ENCODE measurements around the gene PDE6H.
A peak's percentile ranks its signal among the peaks of the same experiment; 100 is the strongest.

Gene PDE6H

DNA sequence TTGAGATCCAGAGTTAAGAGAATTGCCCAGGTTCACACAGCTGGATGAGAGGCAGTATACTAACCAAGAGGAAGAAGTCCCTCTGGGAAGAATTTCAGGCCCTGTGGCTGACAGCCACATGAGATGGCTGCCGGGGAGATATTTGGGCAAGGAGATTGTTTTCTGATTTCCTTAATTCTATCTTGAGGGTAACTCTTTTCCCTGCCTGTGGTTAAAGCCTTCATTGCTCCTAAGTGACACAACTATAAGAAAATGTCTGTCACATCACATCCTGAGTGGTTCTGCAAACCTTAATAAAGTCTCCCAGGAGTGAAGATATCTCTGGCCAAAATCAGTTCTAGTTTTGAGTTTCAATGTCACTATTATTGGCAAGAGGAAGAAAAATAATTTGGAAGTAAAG is 21.0 kb upstream of the PDE6H start:
- H3K4me1 ChIP-seq (ENCODE audit: control insufficient read depth, insufficient read depth, low read length): peaks cover 9% of the 10 kb centered on the region
- H3K9ac ChIP-seq (ENCODE audit: low read length in 2 of 2): no peak overlapping the region
- H3K27me3 ChIP-seq (ENCODE audit: control insufficient read depth in 1 of 2, insufficient read depth in 2 of 2, low read length in 2 of 2): no peaks in the 10 kb centered on the region
- peak overlapping the region; percentile 38 for H3K27ac ChIP-seq (ENCODE audit: low read length)
- no peaks in the 10 kb centered on the region for H3K36me3 ChIP-seq (ENCODE audit: control insufficient read depth in 2 of 2, insufficient read depth in 2 of 2, low read length in 2 of 2)
- H3K9me3 ChIP-seq (ENCODE audit: control insufficient read depth in 2 of 2, low read length in 2 of 2): no peaks in the 10 kb centered on the region
- no peak overlapping the region for H3K4me3 ChIP-seq (ENCODE audit: low read length in 2 of 2)

DNA sequence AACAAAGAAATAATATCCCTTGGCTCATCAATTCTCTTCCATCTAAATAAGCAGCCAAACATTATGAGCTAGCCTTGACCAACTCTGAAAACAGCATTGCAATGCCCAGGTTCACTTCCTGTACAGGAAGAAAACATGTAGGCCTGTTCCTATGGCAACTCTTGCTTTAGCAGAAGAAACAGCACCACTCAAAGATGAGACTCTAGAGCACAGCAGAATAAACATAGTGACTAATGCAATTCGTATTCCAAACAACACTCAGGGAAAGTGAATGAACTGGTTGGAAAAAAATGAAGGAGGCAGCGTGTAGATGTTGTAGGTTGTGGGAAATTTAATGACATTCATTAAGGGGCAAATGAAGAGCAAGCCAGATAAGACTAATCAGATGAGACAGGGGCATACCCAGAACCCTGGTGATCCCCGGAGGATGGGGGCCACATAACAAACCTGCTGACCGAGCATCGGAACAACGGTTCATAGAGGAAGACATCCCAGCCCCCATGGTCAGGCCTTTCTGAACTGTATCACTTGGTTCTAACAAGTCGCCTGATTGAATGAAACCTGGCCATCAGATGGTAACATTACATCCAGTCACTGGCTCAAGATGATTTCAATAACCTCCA is 20.4 kb upstream of the PDE6H start:
- no peak overlapping the region for H3K4me3 ChIP-seq (ENCODE audit: low read length in 2 of 2)
- no peaks in the 10 kb centered on the region for H3K9me3 ChIP-seq (ENCODE audit: control insufficient read depth in 2 of 2, low read length in 2 of 2)
- no peaks in the 10 kb centered on the region for H3K27me3 ChIP-seq (ENCODE audit: control insufficient read depth in 1 of 2, insufficient read depth in 2 of 2, low read length in 2 of 2)
- no peaks in the 10 kb centered on the region for H3K36me3 ChIP-seq (ENCODE audit: control insufficient read depth in 2 of 2, insufficient read depth in 2 of 2, low read length in 2 of 2)
- H3K9ac ChIP-seq (ENCODE audit: low read length in 2 of 2): no peak overlapping the region
- no peak overlapping the region for H3K27ac ChIP-seq (ENCODE audit: low read length)
- peaks cover 13% of the 10 kb centered on the region for H3K4me1 ChIP-seq (ENCODE audit: control insufficient read depth, insufficient read depth, low read length)

DNA sequence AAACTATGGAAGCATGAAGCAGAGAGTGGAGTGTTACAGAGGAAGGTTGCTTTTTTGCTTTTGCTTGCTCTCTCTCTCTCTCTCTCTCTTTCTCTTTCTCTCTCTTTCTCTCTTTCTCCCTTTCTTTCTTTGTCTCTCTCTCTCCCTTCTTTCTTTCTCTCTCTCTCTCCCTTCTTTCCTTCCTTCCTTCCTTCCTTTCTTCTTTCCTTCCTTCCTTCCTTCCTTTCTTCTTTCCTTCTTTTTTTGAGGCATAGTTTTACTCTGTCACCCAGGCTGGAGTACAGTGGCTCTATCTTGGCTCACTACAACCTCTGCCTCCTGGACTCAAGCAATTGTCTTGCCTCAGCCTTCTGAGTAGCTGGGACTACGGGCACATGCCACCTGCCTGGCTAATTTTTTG is 19.1 kb upstream of the PDE6H start:
- Histone ChIP-seq H3K36me3 (ENCODE audit: control insufficient read depth in 2 of 2, insufficient read depth in 2 of 2, low read length in 2 of 2) (no peaks in the 10 kb centered on the region), H3K9ac (ENCODE audit: low read length in 2 of 2) (no peak overlapping the region), H3K27me3 (ENCODE audit: control insufficient read depth in 1 of 2, insufficient read depth in 2 of 2, low read length in 2 of 2) (no peaks in the 10 kb centered on the region), H3K4me1 (ENCODE audit: control insufficient read depth, insufficient read depth, low read length) (peaks cover 16% of the 10 kb centered on the region), H3K4me3 (ENCODE audit: low read length in 2 of 2) (no peak overlapping the region), H3K9me3 (ENCODE audit: control insufficient read depth in 2 of 2, low read length in 2 of 2) (no peaks in the 10 kb centered on the region), H3K27ac (ENCODE audit: low read length) (no peak overlapping the region)

DNA sequence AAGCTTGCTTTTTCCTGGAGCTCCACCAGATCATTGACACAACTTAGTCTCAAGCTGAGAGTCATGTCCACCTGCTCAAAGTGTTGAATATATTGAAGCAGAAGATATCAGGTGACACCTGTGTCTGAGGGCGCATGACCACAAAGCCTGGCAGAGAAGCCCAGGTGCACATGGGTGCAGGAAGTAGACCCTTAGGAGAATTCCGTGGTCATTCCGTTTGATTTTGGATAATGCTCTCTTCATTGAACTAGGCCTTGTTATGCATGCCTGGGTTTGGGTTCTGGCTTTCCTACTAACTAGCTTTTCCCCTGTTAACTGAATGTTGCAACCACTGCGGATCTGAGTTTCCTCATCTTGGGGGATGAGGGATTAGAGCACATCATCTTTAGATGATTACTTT is 18.6 kb upstream of the PDE6H start:
- no peak overlapping the region for H3K4me3 ChIP-seq (ENCODE audit: low read length in 2 of 2)
- H3K27ac ChIP-seq (ENCODE audit: low read length): no peak overlapping the region
- H3K36me3 ChIP-seq (ENCODE audit: control insufficient read depth in 2 of 2, insufficient read depth in 2 of 2, low read length in 2 of 2): no peaks in the 10 kb centered on the region
- no peak overlapping the region for H3K9ac ChIP-seq (ENCODE audit: low read length in 2 of 2)
- H3K4me1 ChIP-seq (ENCODE audit: control insufficient read depth, insufficient read depth, low read length): peaks cover 12% of the 10 kb centered on the region
- H3K9me3 ChIP-seq (ENCODE audit: control insufficient read depth in 2 of 2, low read length in 2 of 2): no peaks in the 10 kb centered on the region
- H3K27me3 ChIP-seq (ENCODE audit: control insufficient read depth in 1 of 2, insufficient read depth in 2 of 2, low read length in 2 of 2): no peaks in the 10 kb centered on the region

DNA sequence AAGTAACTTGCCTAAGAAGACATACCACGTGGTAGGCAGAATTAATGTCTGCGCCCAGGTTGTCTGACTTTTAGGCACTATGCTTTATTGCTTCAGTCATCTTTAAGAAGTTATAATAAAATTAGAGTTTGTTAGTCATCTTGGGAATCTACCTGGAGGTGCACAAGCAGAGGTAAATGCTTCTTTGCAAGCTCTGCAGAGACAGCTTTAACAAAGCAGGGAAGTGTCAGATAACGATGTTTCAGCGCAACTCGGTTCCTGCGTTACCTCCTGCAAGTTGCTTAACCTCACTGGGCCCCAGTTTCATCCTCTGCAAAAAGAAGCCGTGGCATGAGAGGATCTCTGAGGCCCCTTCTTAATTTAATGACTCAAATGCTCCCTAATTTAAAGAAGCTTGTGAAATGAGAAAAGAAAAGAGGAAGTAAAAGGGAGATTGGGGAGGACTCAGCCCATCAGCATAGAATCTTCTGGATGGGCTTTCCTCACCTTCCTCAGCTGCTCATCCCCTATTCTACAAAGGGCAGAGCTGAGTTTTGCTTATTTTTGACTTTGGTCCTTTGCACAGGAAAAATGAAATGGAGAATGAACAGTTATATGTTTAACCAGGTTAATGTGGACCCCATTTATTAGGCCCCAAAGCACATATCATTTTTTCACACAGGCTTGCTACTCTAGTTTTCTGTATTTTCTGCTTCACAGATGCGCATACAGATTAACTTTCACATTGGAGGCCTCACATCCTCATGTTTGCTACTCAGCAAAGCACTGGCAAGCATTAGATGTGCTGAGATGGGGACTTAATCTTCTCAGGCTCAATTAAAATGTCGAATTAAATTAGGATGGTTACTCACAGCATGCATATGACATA is 16.6 kb upstream of the PDE6H start:
- Histone ChIP-seq H3K9ac (ENCODE audit: low read length in 2 of 2) (no peak overlapping the region), H3K4me1 (ENCODE audit: control insufficient read depth, insufficient read depth, low read length) (peaks cover 12% of the 10 kb centered on the region), H3K27me3 (ENCODE audit: control insufficient read depth in 1 of 2, insufficient read depth in 2 of 2, low read length in 2 of 2) (no peaks in the 10 kb centered on the region), H3K36me3 (ENCODE audit: control insufficient read depth in 2 of 2, insufficient read depth in 2 of 2, low read length in 2 of 2) (no peaks in the 10 kb centered on the region), H3K4me3 (ENCODE audit: low read length in 2 of 2) (no peak overlapping the region), H3K9me3 (ENCODE audit: control insufficient read depth in 2 of 2, low read length in 2 of 2) (no peaks in the 10 kb centered on the region), H3K27ac (ENCODE audit: low read length) (no peak overlapping the region)

DNA sequence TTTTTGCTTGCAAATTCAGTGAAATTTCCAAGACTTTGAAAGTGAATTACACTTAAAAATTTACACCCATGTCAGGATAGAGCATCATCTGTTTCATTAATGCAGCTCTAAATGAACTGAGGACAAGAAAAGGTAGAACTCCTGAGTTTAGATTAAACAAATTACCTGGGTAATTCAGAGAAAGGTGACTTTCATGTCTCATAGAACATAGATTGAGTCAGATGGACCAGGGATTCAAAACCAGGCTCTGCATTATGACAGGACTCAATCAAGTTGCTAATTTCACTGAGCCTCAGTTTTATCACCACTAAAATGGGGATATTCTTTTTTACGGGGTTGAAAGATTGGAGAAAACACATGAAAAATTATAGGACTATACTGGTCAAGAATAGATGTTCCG is 15.9 kb upstream of the PDE6H start:
- H3K27ac ChIP-seq (ENCODE audit: low read length): no peak overlapping the region

DNA sequence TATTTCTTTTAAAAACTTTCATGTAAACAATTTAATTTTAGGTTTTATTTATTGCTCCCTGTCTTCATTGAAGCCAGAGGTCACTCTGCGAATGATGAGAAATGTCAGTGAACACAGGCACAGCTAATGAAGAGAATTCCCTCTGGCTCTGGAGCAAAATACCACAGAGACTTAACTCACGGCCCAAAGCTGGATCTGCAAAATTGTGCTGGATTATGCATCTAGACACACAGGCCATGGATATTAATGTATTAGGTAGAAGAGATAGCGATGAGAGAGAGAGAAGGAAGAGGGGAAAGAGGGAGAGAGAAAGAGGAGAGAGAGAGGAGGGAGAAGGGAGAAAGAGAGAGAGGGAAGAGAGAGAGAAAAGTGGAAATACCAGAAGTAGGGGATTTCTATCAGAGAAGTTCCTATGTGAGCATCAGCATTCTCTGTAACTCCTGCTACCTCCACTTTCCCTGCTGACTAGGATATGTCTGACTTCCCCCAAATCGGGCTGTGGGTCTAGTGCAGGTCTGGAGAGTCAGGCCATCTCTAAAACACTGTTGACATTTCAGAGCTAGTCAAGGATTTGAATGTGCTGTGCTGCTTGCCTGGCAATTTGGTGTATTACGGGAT is 15.2 kb upstream of the PDE6H start:
- H3K27me3 ChIP-seq (ENCODE audit: control insufficient read depth in 1 of 2, insufficient read depth in 2 of 2, low read length in 2 of 2): no peaks in the 10 kb centered on the region
- peaks cover 12% of the 10 kb centered on the region for H3K4me1 ChIP-seq (ENCODE audit: control insufficient read depth, insufficient read depth, low read length)
- peak overlapping the region in 1 of 2 donors; percentile 8 for H3K4me3 ChIP-seq (ENCODE audit: low read length in 2 of 2)
- H3K27ac ChIP-seq (ENCODE audit: low read length): peak overlapping the region; percentile 46
- no peak overlapping the region for H3K9ac ChIP-seq (ENCODE audit: low read length in 2 of 2)
- H3K9me3 ChIP-seq (ENCODE audit: control insufficient read depth in 2 of 2, low read length in 2 of 2): no peaks in the 10 kb centered on the region
- H3K36me3 ChIP-seq (ENCODE audit: control insufficient read depth in 2 of 2, insufficient read depth in 2 of 2, low read length in 2 of 2): no peaks in the 10 kb centered on the region

More for the DNA sequence above, 15.9 kb upstream of the PDE6H start:
- Histone ChIP-seq H3K4me3 (ENCODE audit: low read length in 2 of 2) (no peak overlapping the region), H3K4me1 (ENCODE audit: control insufficient read depth, insufficient read depth, low read length) (peaks cover 12% of the 10 kb centered on the region), H3K9ac (ENCODE audit: low read length in 2 of 2) (no peak overlapping the region), H3K36me3 (ENCODE audit: control insufficient read depth in 2 of 2, insufficient read depth in 2 of 2, low read length in 2 of 2) (no peaks in the 10 kb centered on the region), H3K27me3 (ENCODE audit: control insufficient read depth in 1 of 2, insufficient read depth in 2 of 2, low read length in 2 of 2) (no peaks in the 10 kb centered on the region), H3K9me3 (ENCODE audit: control insufficient read depth in 2 of 2, low read length in 2 of 2) (no peaks in the 10 kb centered on the region)

DNA sequence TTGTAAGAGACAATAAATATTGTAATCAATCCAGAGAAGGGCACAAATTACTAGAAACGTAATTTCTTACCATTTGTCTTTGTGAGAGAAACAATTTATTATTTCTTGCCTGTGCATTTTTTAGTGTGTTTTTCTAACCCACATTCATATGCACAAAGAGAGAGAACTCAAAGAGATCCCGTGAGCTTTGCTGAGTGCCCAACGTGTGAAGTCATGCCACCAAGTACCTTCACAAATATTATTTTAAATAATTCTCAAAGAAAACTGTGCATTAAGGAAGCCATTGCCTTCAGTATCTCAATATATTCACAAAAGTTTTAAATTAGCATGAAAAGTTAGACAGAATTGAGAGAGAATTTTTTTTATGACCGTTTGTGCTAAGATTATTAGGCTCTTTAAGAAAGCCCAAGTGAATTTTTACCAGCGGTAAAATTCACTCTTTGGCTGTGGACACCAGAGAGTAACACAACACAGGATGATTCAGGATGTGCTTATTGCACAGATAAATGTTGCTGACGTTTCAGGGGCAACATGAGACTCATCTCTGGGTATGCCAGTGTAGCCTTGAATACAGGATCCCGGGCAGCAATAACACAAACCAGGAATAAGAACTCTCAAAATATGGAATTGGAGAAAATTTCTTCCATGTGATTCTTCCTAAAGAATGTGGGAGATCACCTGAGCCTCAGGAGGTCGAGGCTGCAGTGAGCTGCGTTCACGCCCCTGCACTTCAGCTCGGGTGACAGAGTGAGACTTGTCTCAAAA is 14.3 kb upstream of the PDE6H start:
- Histone ChIP-seq H3K4me1 (ENCODE audit: control insufficient read depth, insufficient read depth, low read length) (peaks cover 12% of the 10 kb centered on the region), H3K4me3 (ENCODE audit: low read length in 2 of 2) (no peak overlapping the region), H3K27me3 (ENCODE audit: control insufficient read depth in 1 of 2, insufficient read depth in 2 of 2, low read length in 2 of 2) (no peaks in the 10 kb centered on the region), H3K27ac (ENCODE audit: low read length) (peak overlapping the region; percentile 46), H3K9ac (ENCODE audit: low read length in 2 of 2) (no peak overlapping the region), H3K36me3 (ENCODE audit: control insufficient read depth in 2 of 2, insufficient read depth in 2 of 2, low read length in 2 of 2) (no peaks in the 10 kb centered on the region), H3K9me3 (ENCODE audit: control insufficient read depth in 2 of 2, low read length in 2 of 2) (no peaks in the 10 kb centered on the region)

DNA sequence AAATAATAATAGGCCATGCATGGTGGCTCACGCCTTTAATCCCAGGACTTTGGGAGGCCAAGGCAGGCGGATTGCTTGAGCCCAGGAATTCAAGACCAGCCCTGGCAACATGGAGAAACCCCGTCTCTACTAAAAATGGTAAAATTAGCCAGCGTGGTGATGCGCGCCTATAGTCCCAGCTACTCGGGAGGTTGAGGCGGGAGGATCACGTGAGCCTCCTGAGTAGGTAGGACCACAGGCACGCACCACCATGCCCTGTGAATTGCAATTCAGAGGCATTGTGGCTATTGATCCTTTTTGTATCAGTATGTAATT is 13.8 kb upstream of the PDE6H start:
- Histone ChIP-seq H3K9me3 (ENCODE audit: control insufficient read depth in 2 of 2, low read length in 2 of 2) (no peaks in the 10 kb centered on the region), H3K9ac (ENCODE audit: low read length in 2 of 2) (no peak overlapping the region), H3K36me3 (ENCODE audit: control insufficient read depth in 2 of 2, insufficient read depth in 2 of 2, low read length in 2 of 2) (no peaks in the 10 kb centered on the region), H3K27ac (ENCODE audit: low read length) (no peak overlapping the region), H3K4me1 (ENCODE audit: control insufficient read depth, insufficient read depth, low read length) (peaks cover 12% of the 10 kb centered on the region), H3K27me3 (ENCODE audit: control insufficient read depth in 1 of 2, insufficient read depth in 2 of 2, low read length in 2 of 2) (no peaks in the 10 kb centered on the region), H3K4me3 (ENCODE audit: low read length in 2 of 2) (no peak overlapping the region)

DNA sequence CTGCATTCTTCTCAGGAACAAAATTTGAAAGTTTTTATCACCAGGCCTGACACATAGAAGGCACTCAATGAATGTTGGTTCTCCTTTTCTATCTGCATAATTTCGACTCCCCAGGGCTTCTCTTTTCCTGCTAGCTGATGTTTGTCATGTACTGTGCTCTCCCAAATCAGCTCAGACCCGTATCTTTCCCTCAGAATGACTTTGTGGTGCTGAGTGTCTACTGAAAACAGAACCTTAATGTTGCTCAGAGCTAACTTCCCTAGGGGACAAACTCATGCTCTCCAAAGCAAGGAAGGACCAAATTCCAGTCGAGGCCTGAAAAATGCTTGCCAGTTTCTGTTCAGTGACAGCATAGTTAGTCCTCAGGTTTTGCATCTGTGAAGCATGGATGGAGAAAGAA is 13.4 kb upstream of the PDE6H start:
- H3K9me3 ChIP-seq (ENCODE audit: control insufficient read depth in 2 of 2, low read length in 2 of 2): no peaks in the 10 kb centered on the region
- H3K36me3 ChIP-seq (ENCODE audit: control insufficient read depth in 2 of 2, insufficient read depth in 2 of 2, low read length in 2 of 2): no peaks in the 10 kb centered on the region
- H3K27ac ChIP-seq (ENCODE audit: low read length): no peak overlapping the region
- H3K27me3 ChIP-seq (ENCODE audit: control insufficient read depth in 1 of 2, insufficient read depth in 2 of 2, low read length in 2 of 2): no peaks in the 10 kb centered on the region
- H3K4me1 ChIP-seq (ENCODE audit: control insufficient read depth, insufficient read depth, low read length): peaks cover 12% of the 10 kb centered on the region
- peak overlapping the region in 1 of 2 donors; percentile 31 for H3K4me3 ChIP-seq (ENCODE audit: low read length in 2 of 2)
- no peak overlapping the region for H3K9ac ChIP-seq (ENCODE audit: low read length in 2 of 2)
